GM23248 (cell line): ENCODE measurements around the gene FAM120A. TPM values are rescaled to one million over a fixed set of nuclear protein-coding genes. Genes with fewer than 3 reads are reported as not detected.

Experiments used
- DNase-seq: peaks from one replicate; pipeline ENCODE4 v3.0.0-alpha.2; 2015
- H2AFZ ChIP-seq: fragments of 200-600 bp; sonication (generic); 2 replicates; pipeline ENCODE4 v1.6.1; 2016; ENCODE audit warnings: antibody characterized with exemption
- H3F3A ChIP-seq: fragments of 200-600 bp; sonication (generic); 2 replicates; pipeline ENCODE4 v1.6.1; 2016; ENCODE audit warnings: mild to moderate bottlenecking, antibody characterized with exemption, mixed run types; ENCODE audit not compliant: insufficient read depth
- H3K27ac ChIP-seq: fragments of 200-600 bp; sonication (generic); 2 replicates; pipeline ENCODE4 v1.5.1; 2016; ENCODE audit warnings: mild to moderate bottlenecking
- H3K27me3 ChIP-seq: fragments of 200-600 bp; sonication (generic); replicated peaks from 2 replicates; pipeline ENCODE4 v1.6.1; 2016; ENCODE audit warnings: mild to moderate bottlenecking; ENCODE audit not compliant: insufficient read depth
- H3K36me3 ChIP-seq: fragments of 200-600 bp; sonication (generic); 2 replicates; pipeline ENCODE4 v1.6.1; 2016; ENCODE audit warnings: low read depth, mild to moderate bottlenecking
- H3K4me1 ChIP-seq: fragments of 200-600 bp; sonication (generic); 2 replicates; pipeline ENCODE4 v1.6.1; 2016; ENCODE audit warnings: mild to moderate bottlenecking; ENCODE audit not compliant: insufficient read depth
- H3K4me2 ChIP-seq: fragments of 200-600 bp; sonication (generic); one replicate; pipeline ENCODE4 v1.6.1; 2016; ENCODE audit warnings: mild to moderate bottlenecking; ENCODE audit not compliant: unreplicated experiment
- H3K4me3 ChIP-seq: fragments of 200-600 bp; sonication (generic); 2 replicates; pipeline ENCODE4 v1.5.1; 2016; ENCODE audit warnings: mild to moderate bottlenecking
- H3K79me2 ChIP-seq: fragments of 200-600 bp; sonication (generic); 2 replicates; pipeline ENCODE4 v1.6.1; 2016; ENCODE audit warnings: mild to moderate bottlenecking; ENCODE audit not compliant: insufficient read depth
- H3K9ac ChIP-seq: fragments of 200-600 bp; sonication (generic); 2 replicates; pipeline ENCODE4 v1.6.1; 2016; ENCODE audit warnings: mild to moderate bottlenecking
- H3K9me2 ChIP-seq: fragments of 200-600 bp; sonication (generic); 2 replicates; pipeline ENCODE4 v1.6.1; 2016; ENCODE audit warnings: mixed run types, mild to moderate bottlenecking, moderate library complexity; ENCODE audit not compliant: insufficient read depth
- H3K9me3 ChIP-seq: fragments of 200-600 bp; sonication (generic); one replicate; pipeline ENCODE4 v1.6.1; 2017; ENCODE audit warnings: low read depth
- H4K20me1 ChIP-seq: fragments of 200-600 bp; sonication (generic); 2 replicates; pipeline ENCODE4 v1.6.0; 2016; ENCODE audit not compliant: insufficient read depth
- EZH2 ChIP-seq: fragments of 200-600 bp; sonication (generic); IDR thresholded peaks from 2 replicates; pipeline ENCODE4 v1.6.1; 2018; ENCODE audit warnings: antibody characterized with exemption, mild to moderate bottlenecking; ENCODE audit not compliant: insufficient read depth, poor library complexity, severe bottlenecking
- EZH2phosphoT487 ChIP-seq: fragments of 200-600 bp; sonication (generic); IDR thresholded peaks from 2 replicates; pipeline ENCODE4 v1.6.1; 2018; ENCODE audit warnings: antibody characterized with exemption, moderate library complexity, mild to moderate bottlenecking, low read depth; ENCODE audit not compliant: insufficient read depth
- WGBS, 2 experiments: methylation state at CpG; one replicate each; pipeline ENCODE4 v1.1.6; 2015 to 2017; ENCODE audit warnings: low lambda C conversion rate in 2 of 2, low coverage in 1 of 2; ENCODE audit errors: missing lambda C conversion rate in 2 of 2; 5-methylcytosine and 5-hydroxymethylcytosine counted together
- in situ Hi-C: fragments of 300-500 bp; cut with MboI; formaldehyde crosslinking; loops from 2 replicates; pipeline ENCODE4 v1.15.0; 2020
- polyA plus RNA-seq: library from polyadenylated mRNA; unstranded; fragments of >200 nt; fragmentation: Nextera tagmentation; extraction: Ambion mirVana; gene quantifications from 2 replicates; pipeline ENCODE4 v1.2.1, GENCODE V29; 2016
- total RNA-seq: library from RNA; depleted of rRNA; stranded (reverse); fragments of >200 nt; shearing (Covaris generic); gene quantifications from 2 replicates; pipeline ENCODE4 v1.2.3, GENCODE V29; 2014

FAM120A gene
- total and polyA plus RNA-seq, 2 experiments from 2014 or later = 28.9 to 90.5 TPM

- Histone ChIP-seq H3K9me3 (no peaks in the 10 kb centered on the region), H2AFZ (no peak overlapping the region), H3K79me2 (peaks cover 100% of the 10 kb centered on the region), H3K27ac (no peak overlapping the region), H3K9ac (no peak overlapping the region), H3K36me3 (no peaks in the 10 kb centered on the region), H3K4me3 (no peak overlapping the region), H3K27me3 (no peaks in the 10 kb centered on the region), H3K9me2 (no peaks in the 10 kb centered on the region), H3F3A (0 out of 2 replicates have a peak, but pooled peaks cover 4% of the 10 kb centered on the region), H3K4me1 (peaks cover 27% of the 10 kb centered on the region), H4K20me1 (peaks cover 10% of the 10 kb centered on the region), H3K4me2 (no peak overlapping the region)
- in situ Hi-C loops = no loop called here
- 57 to 66% methylated on average over 3 of the region's 3 CpGs for WGBS, 2 experiments
- TF ChIP-seq EZH2phosphoT487 (no peak), EZH2 (no peak)
- no peak for DNase-seq
These were observed 15.6 kb downstream of the FAM120A start for GRCh38 chr9:93467062-93467416.

GRCh38 chr9:93467462-93467861 lies 16.0 kb downstream of the FAM120A start:
- 0 out of 2 replicates have a peak, but pooled peaks cover 4% of the 10 kb centered on the region for H3F3A ChIP-seq
- H2AFZ ChIP-seq = no peak overlapping the region
- no peak overlapping the region for H3K4me3 ChIP-seq
- no peak overlapping the region for H3K27ac ChIP-seq
- no peak for DNase-seq
- no peaks in the 10 kb centered on the region for H3K27me3 ChIP-seq
- no peaks in the 10 kb centered on the region for H3K36me3 ChIP-seq
- no peak overlapping the region for H3K4me2 ChIP-seq
- WGBS, 2 experiments = 85 to 86% methylated on average over 3 of the region's 3 CpGs
- no peaks in the 10 kb centered on the region for H3K9me2 ChIP-seq
- peaks cover 27% of the 10 kb centered on the region for H3K4me1 ChIP-seq
- H3K9ac ChIP-seq = no peak overlapping the region
- no peaks in the 10 kb centered on the region for H3K9me3 ChIP-seq
- TF ChIP-seq EZH2phosphoT487 = no peak
- TF ChIP-seq EZH2 = no peak
- peaks cover 100% of the 10 kb centered on the region for H3K79me2 ChIP-seq
- peaks cover 10% of the 10 kb centered on the region for H4K20me1 ChIP-seq
- in situ Hi-C loops = no loop called here

- in situ Hi-C loops = no loop called here
- Histone ChIP-seq H3K4me2 (peak overlapping the region; percentile 79), H3K79me2 (peaks cover 100% of the 10 kb centered on the region), H3K27ac (peak overlapping the region; percentile 39), H2AFZ (no peak overlapping the region), H4K20me1 (no peaks in the 10 kb centered on the region; the same call in none of the 2 replicates), H3K4me3 (peak overlapping the region; percentile 38), H3K9ac (peak overlapping the region; percentile 36), H3K36me3 (no peaks in the 10 kb centered on the region), H3K9me2 (no peaks in the 10 kb centered on the region), H3K9me3 (no peaks in the 10 kb centered on the region), H3K4me1 (peaks cover 31% of the 10 kb centered on the region), H3F3A (0 out of 2 replicates have a peak, but pooled peaks cover 4% of the 10 kb centered on the region), H3K27me3 (no peaks in the 10 kb centered on the region)
- TF ChIP-seq EZH2phosphoT487 = no peak
- TF ChIP-seq EZH2 = no peak
- DNase-seq = peak; percentile 65
- 12 to 15% methylated on average over 5 of the region's 5 CpGs for WGBS, 2 experiments
These were observed 17.4 kb downstream of the FAM120A start for GRCh38 chr9:93468763-93469456.

GRCh38 chr9:93470391-93470790 lies 18.9 kb downstream of the FAM120A start:
- Histone ChIP-seq H3K9me3 (no peaks in the 10 kb centered on the region), H3K4me3 (no peak overlapping the region), H3K9me2 (no peaks in the 10 kb centered on the region), H2AFZ (no peak overlapping the region), H4K20me1 (no peaks in the 10 kb centered on the region; the same call in 1 of the 2 replicates), H3K36me3 (no peaks in the 10 kb centered on the region), H3F3A (0 out of 2 replicates have a peak, but pooled peaks cover 4% of the 10 kb centered on the region), H3K79me2 (peaks cover 100% of the 10 kb centered on the region), H3K27me3 (no peaks in the 10 kb centered on the region), H3K4me1 (peaks cover 31% of the 10 kb centered on the region), H3K9ac (no peak overlapping the region), H3K4me2 (no peak overlapping the region), H3K27ac (peak overlapping the region; percentile 36; the same call in 1 of the 2 replicates)
- 84 to 89% methylated on average over 5 of the region's 5 CpGs for WGBS, 2 experiments
- no peak for TF ChIP-seq EZH2phosphoT487
- no peak for TF ChIP-seq EZH2
- DNase-seq = no peak
- in situ Hi-C loops = no loop called here
